HepG2 (cell line): ENCODE results near the gene KCNH6. TPM values are rescaled to one million over a fixed set of nuclear protein-coding genes. Genes with fewer than 3 reads are reported as not detected.

Source experiments
- E2F2 ChIP-seq: sonication (generic); formaldehyde crosslinking; IDR thresholded peaks from 2 replicates; pipeline ENCODE4 v1.4.0; 2020; ENCODE audit warnings: missing genetic modification reagents, borderline replicate concordance
- ETV5 ChIP-seq: IDR thresholded peaks from 2 replicates; pipeline ENCODE4 v1.6.1; 2018; ENCODE audit warnings: missing biosample characterization, missing genetic modification reagents, inconsistent platforms, borderline replicate concordance
- IKZF1 ChIP-seq: fragments of 450-650 bp; IDR thresholded peaks from 2 replicates; pipeline ENCODE4 v1.7.1; 2016
- SNRNP70 ChIP-seq: fragments of 200-400 bp; formaldehyde crosslinking; IDR thresholded peaks from 2 replicates; pipeline ENCODE4 v1.6.1; 2017; ENCODE audit warnings: mild to moderate bottlenecking, low read depth, low read length, moderate library complexity
- SPEN ChIP-seq: sonication (generic); formaldehyde crosslinking; IDR thresholded peaks from 2 replicates; pipeline ENCODE4 v1.5.1; 2020; ENCODE audit warnings: low read depth, mild to moderate bottlenecking, missing genetic modification reagents
- TBX3 ChIP-seq: fragments of 450-650 bp; IDR thresholded peaks from 2 replicates; pipeline ENCODE4 v1.6.1; 2017; ENCODE audit warnings: antibody characterized with exemption, mild to moderate bottlenecking, inconsistent platforms, borderline replicate concordance
- ZFY ChIP-seq: sonication (generic); formaldehyde crosslinking; IDR thresholded peaks from 2 replicates; pipeline ENCODE4 v1.4.0; 2020; ENCODE audit warnings: missing genetic modification reagents
- ZNF10 ChIP-seq: sonication (generic); formaldehyde crosslinking; IDR thresholded peaks from 2 replicates; pipeline ENCODE4 v1.4.0; 2020; ENCODE audit warnings: mild to moderate bottlenecking, low read depth, missing genetic modification reagents, borderline replicate concordance
- ZNF180 ChIP-seq: sonication (generic); formaldehyde crosslinking; IDR thresholded peaks from 2 replicates; pipeline ENCODE4 v1.4.0; 2020; ENCODE audit warnings: low read depth, missing genetic modification reagents, borderline replicate concordance
- ZNF234 ChIP-seq: sonication (generic); formaldehyde crosslinking; conservative IDR thresholded peaks from 2 replicates; pipeline ENCODE4 v1.5.1; 2020; ENCODE audit warnings: mild to moderate bottlenecking, missing genetic modification reagents
- ZNF598 ChIP-seq: sonication (generic); formaldehyde crosslinking; IDR thresholded peaks from 2 replicates; pipeline ENCODE4 v1.5.1; 2020; ENCODE audit warnings: mild to moderate bottlenecking, missing genetic modification reagents, borderline replicate concordance
- ZNF710 ChIP-seq: sonication (generic); formaldehyde crosslinking; IDR thresholded peaks from 2 replicates; pipeline ENCODE4 v1.5.0; 2020; ENCODE audit warnings: mild to moderate bottlenecking, missing genetic modification reagents, borderline replicate concordance
- ZNF720 ChIP-seq: sonication (generic); formaldehyde crosslinking; IDR thresholded peaks from 2 replicates; pipeline ENCODE4 v1.4.0; 2020; ENCODE audit warnings: missing genetic modification reagents
- polyA plus RNA-seq, 8 experiments: library from polyadenylated mRNA; depleted of rRNA in 3 of 8; stranded (reverse) in 7 of 8; unstranded in 1 of 8; fragments of >200 nt; fragmentation: Illumina TruSeq in 4 of 8; extraction: Trizol in 4 of 8; gene quantifications; 2 replicates each; pipeline versions ENCODE4 v1.2.1 to v1.2.3, GENCODE V29; 2011 to 2016; ENCODE audit warnings: low read depth in 4 of 8, missing spikeins in 1 of 8, mixed read lengths in 1 of 8; ENCODE audit not compliant: insufficient read depth in 1 of 8
- total RNA-seq, 5 experiments: library from RNA; depleted of rRNA; stranded (reverse); fragments of >200 nt; fragmentation: Illumina TruSeq; extraction: Trizol; gene quantifications; 2 replicates each; pipeline ENCODE4 v1.2.3, GENCODE V29; 2016; ENCODE audit warnings: low read depth in 1 of 5
- TF ChIP-seq, protein P1 (sequence below): sonication (generic); formaldehyde crosslinking; IDR thresholded peaks from 2 replicates; pipeline ENCODE4 v1.4.0; 2020; ENCODE audit warnings: low read depth, missing genetic modification reagents
- TF ChIP-seq, protein P2 (sequence below): IDR thresholded peaks from 2 replicates; pipeline ENCODE4 v1.6.1; 2012; ENCODE audit warnings: low read length, improper control_type of control experiment
- TF ChIP-seq, protein P3 (sequence below): sonication (generic); formaldehyde crosslinking; IDR thresholded peaks from 2 replicates; pipeline ENCODE4 v1.8.1; 2023; ENCODE audit warnings: missing genetic modification reagents, inconsistent platforms, borderline replicate concordance

Gene KCNH6
- total and polyA plus RNA-seq, 2 of the 13 experiments (the other 11 are each of a cell fraction or from before 2014, with no cell fraction given), result 0.05 to 0.18 TPM

- TF ChIP-seq, protein P1, sequence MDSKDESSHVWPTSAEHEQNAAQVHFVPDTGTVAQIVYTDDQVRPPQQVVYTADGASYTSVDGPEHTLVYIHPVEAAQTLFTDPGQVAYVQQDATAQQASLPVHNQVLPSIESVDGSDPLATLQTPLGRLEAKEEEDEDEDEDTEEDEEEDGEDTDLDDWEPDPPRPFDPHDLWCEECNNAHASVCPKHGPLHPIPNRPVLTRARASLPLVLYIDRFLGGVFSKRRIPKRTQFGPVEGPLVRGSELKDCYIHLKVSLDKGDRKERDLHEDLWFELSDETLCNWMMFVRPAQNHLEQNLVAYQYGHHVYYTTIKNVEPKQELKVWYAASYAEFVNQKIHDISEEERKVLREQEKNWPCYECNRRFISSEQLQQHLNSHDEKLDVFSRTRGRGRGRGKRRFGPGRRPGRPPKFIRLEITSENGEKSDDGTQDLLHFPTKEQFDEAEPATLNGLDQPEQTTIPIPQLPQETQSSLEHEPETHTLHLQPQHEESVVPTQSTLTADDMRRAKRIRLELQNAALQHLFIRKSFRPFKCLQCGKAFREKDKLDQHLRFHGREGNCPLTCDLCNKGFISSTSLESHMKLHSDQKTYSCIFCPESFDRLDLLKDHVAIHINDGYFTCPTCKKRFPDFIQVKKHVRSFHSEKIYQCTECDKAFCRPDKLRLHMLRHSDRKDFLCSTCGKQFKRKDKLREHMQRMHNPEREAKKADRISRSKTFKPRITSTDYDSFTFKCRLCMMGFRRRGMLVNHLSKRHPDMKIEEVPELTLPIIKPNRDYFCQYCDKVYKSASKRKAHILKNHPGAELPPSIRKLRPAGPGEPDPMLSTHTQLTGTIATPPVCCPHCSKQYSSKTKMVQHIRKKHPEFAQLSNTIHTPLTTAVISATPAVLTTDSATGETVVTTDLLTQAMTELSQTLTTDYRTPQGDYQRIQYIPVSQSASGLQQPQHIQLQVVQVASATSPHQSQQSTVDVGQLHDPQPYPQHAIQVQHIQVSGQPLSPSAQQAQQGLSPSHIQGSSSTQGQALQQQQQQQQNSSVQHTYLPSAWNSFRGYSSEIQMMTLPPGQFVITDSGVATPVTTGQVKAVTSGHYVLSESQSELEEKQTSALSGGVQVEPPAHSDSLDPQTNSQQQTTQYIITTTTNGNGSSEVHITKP (CRISPR knock-in tag), result peak; percentile 78
- TF ChIP-seq ZNF720 (CRISPR knock-in tag), result no peak
- TF ChIP-seq ZNF180 (CRISPR knock-in tag), result no peak
- TF ChIP-seq ZNF710, result peak; percentile 68; the same call in 1 of the 2 replicates
- TF ChIP-seq SPEN (CRISPR knock-in tag), result peak; percentile 67
- TF ChIP-seq, protein P2, sequence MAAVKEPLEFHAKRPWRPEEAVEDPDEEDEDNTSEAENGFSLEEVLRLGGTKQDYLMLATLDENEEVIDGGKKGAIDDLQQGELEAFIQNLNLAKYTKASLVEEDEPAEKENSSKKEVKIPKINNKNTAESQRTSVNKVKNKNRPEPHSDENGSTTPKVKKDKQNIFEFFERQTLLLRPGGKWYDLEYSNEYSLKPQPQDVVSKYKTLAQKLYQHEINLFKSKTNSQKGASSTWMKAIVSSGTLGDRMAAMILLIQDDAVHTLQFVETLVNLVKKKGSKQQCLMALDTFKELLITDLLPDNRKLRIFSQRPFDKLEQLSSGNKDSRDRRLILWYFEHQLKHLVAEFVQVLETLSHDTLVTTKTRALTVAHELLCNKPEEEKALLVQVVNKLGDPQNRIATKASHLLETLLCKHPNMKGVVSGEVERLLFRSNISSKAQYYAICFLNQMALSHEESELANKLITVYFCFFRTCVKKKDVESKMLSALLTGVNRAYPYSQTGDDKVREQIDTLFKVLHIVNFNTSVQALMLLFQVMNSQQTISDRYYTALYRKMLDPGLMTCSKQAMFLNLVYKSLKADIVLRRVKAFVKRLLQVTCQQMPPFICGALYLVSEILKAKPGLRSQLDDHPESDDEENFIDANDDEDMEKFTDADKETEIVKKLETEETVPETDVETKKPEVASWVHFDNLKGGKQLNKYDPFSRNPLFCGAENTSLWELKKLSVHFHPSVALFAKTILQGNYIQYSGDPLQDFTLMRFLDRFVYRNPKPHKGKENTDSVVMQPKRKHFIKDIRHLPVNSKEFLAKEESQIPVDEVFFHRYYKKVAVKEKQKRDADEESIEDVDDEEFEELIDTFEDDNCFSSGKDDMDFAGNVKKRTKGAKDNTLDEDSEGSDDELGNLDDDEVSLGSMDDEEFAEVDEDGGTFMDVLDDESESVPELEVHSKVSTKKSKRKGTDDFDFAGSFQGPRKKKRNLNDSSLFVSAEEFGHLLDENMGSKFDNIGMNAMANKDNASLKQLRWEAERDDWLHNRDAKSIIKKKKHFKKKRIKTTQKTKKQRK, result no peak
- TF ChIP-seq, protein P3, sequence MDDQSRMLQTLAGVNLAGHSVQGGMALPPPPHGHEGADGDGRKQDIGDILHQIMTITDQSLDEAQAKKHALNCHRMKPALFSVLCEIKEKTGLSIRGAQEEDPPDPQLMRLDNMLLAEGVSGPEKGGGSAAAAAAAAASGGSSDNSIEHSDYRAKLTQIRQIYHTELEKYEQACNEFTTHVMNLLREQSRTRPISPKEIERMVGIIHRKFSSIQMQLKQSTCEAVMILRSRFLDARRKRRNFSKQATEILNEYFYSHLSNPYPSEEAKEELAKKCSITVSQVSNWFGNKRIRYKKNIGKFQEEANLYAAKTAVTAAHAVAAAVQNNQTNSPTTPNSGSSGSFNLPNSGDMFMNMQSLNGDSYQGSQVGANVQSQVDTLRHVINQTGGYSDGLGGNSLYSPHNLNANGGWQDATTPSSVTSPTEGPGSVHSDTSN (CRISPR knock-in tag), result no peak
- no peak for TF ChIP-seq E2F2 (CRISPR knock-in tag)
- TF ChIP-seq ZNF10 (CRISPR knock-in tag), result no peak
- TF ChIP-seq ZFY (CRISPR knock-in tag), result peak; percentile 82
- TF ChIP-seq TBX3, result no peak
- no peak for TF ChIP-seq ZNF234 (CRISPR knock-in tag)
- no peak for TF ChIP-seq SNRNP70
- TF ChIP-seq ZNF598 (CRISPR knock-in tag), result no peak; the same call in 1 of the 2 replicates
- no peak for TF ChIP-seq IKZF1
- TF ChIP-seq ETV5 (CRISPR knock-in tag), result peak; percentile 90
Measured at GRCh38 chr17:63531022-63531965, 8.1 kb downstream of the KCNH6 start (continued).
